ENCODE measurements around the gene C3orf33. TPM values are rescaled to one million over a fixed set of nuclear protein-coding genes. Genes with fewer than 3 reads are reported as not detected.
A peak's percentile ranks its signal among the peaks of the same experiment; 100 is the strongest.

Gene C3orf33
- total and polyA plus RNA-seq, 2 of the 13 experiments (the other 11 are each of a cell fraction or from before 2014, with no cell fraction given) = 9.2 to 12.6 TPM

DNA sequence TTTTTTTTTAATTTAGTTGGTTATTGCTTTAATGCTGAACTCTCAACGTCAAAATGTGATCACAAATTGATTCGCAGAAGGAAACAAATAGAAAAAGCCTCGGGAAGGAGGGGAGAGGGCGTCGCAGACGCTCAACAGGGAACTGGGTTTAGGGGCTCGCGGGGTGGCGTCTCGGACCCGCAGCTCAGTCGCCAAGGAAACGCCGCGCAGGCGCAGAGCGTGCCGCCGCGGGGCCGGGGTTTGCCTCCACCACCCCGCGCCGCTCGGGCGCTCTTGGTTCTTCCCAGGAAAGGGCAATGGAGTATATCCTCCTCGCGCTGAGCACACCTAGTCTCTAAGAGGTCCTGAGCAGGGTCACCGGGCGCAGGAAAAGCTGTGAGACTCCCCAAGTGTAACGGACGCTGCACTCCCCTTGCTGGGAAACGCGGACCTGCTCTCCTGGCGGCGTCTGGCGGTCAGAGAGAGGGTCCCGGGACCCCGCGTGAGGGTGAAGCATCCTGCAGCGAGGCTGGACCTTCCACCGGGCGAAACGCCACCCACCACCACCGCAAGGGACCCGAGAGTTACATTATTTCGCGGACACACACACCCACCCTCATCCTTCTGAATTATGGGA is 62.0 kb downstream of the C3orf33 start (continued):
- TF ChIP-seq ZBTB43 (CRISPR knock-in tag; conservative IDR thresholded peaks at IDR 0.05) = no peak
- TF ChIP-seq ZC3H13 (CRISPR knock-in tag; IDR thresholded peaks at IDR 0.05) = no peak
- 0 out of 2 replicates have a peak, but pooled peaks have one; percentile 50 for TF ChIP-seq TARDBP (CRISPR knock-in tag; IDR thresholded peaks at IDR 0.05)
- TF ChIP-seq ZNF772 (CRISPR knock-in tag; IDR thresholded peaks at IDR 0.05) = no peak
- TF ChIP-seq TCF12 (IDR thresholded peaks at IDR 0.05) = no peak
- TF ChIP-seq TCF12 (CRISPR knock-in tag; IDR thresholded peaks at IDR 0.05) = no peak
- no peak for TF ChIP-seq ZNF782 (CRISPR knock-in tag; IDR thresholded peaks at IDR 0.05; ENCODE audit: borderline replicate concordance)
- no peak for TF ChIP-seq FUBP1 (CRISPR knock-in tag; IDR thresholded peaks at IDR 0.05; ENCODE audit: borderline replicate concordance)
- TF ChIP-seq ZNF609 (CRISPR knock-in tag; IDR thresholded peaks at IDR 0.05; ENCODE audit: borderline replicate concordance) = 0 out of 2 replicates have a peak, but pooled peaks have one; percentile 14
- TF ChIP-seq ZKSCAN8 (CRISPR knock-in tag; IDR thresholded peaks at IDR 0.05; ENCODE audit: borderline replicate concordance) = no peak
- no peak for TF ChIP-seq ZNF407 (CRISPR knock-in tag; IDR thresholded peaks at IDR 0.05; ENCODE audit: not compliant biosample characterization)

All from HepG2 (cell line).